HG02798 (cell line): Measurements from ENCODE around the gene TBC1D23.
"Not testable (repeated sequence)": the region's sequence is repeated elsewhere in the genome, so short reads cannot be mapped to it uniquely, and the experiment has no call there.

ENCODE experiments used
- ATAC-seq: cut with Tn5 transposase; IDR thresholded peaks from one replicate; pipeline ENCODE4 v1.9.1; 2021; ENCODE audit warnings: mild to moderate bottlenecking; ENCODE audit not compliant: unreplicated experiment, poor library complexity

TBC1D23 gene

DNA sequence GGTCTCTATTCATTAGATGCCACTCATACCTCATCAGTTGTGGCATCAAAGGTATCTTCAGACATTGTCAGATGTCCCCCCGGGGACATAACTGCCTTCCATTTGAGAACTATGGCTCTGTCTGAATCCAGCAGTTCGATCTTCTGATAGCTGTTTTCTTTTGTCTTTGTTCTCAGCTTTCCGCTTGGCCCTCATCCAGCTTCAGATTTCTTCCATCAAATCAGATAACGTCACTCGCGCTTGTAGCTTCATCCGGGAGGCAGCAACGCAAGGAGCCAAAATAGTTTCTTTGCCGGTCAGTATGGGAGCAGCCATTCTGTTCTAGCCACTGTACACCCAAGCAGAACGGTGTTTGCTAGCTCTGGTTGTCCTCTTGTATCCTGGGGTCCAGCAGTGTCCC, 78.1 kb downstream of the TBC1D23 start:
- no peak for ATAC-seq

GRCh38 chr3:100339786-100340185, 79.0 kb downstream of the TBC1D23 start:
- no peak for ATAC-seq

DNA sequence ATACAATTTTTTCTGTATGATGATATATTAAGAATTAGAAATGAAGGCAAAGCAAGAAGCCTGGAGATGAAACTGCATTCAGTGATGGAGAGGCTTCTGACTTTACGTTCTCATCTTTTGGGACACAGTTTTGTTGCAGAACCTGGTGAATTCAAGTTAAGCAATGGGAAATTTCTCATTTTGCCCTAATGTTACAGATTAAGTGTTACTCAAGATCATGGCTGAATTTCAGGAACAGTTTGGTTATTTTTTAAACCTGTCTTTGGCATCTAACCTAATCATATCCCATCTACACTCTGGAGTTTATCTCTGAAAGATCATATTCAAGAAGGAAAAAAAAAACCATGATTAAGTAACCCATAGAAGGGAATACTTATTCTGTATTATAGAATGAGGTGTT, 79.7 kb downstream of the TBC1D23 start:
- ATAC-seq, result no peak

DNA sequence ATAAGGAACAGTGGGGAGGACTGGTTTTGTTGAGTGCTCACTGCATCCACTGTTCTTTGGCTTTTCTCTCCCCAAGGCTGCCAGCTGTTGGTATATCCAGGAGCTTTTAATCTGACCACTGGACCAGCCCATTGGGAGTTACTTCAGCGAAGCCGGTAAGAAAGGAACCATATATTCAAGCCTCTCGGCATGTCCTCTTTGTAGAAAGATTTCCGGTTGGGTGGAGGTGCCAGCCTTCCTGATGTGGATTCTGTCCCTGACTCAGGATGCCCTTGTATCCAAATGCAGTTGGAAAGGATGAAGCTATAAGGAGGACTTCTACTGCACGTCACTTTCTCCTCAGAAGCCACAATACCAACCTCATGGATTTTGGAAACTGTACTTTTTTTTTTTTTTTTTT, 87.9 kb downstream of the TBC1D23 start:
- no peak for ATAC-seq

DNA sequence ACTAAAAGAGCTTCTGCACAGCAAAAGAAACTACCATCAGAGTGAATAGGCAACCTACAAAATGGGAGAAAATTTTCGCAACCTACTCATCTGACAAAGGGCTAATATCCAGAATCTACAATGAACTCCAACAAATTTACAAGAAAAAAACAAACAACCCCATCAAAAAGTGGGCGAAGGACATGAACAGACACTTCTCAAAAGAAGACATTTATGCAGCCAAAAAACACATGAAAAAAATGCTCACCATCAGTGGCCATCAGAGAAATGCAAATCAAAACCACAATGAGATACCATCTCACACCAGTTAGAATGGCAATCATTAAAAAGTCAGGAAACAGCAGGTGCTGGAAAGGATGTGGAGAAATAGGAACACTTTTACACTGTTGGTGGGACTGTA, 91.0 kb downstream of the TBC1D23 start:
- ATAC-seq, result not testable (repeated sequence)

- no peak for ATAC-seq
Observed at GRCh38 chr3:100352296-100353231, 91.8 kb downstream of the TBC1D23 start.

- ATAC-seq, result no peak
Observed at GRCh38 chr3:100354850-100355249, 94.1 kb downstream of the TBC1D23 start.

DNA sequence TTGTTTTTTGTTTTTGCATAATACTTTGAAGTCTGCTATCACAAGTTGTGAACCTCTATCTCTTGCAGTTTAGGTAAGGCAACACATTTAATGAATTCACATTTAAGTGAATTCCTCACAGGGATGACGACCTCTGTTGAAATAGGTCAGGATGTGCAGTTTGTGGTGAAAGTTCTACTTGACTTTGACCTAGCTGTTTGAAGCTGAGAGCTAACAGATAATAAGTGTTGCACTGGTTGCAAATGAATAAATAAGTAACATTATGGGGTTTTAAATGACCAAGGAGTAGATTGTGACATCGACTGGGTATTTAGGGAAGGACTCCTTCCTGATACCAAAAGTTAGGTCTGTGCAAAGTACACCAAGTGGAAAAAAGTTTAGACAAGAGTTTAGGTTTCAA, 97.6 kb downstream of the TBC1D23 start:
- ATAC-seq, result no peak

GRCh38 chr3:100359035-100359434, 98.2 kb downstream of the TBC1D23 start:
- no peak for ATAC-seq

DNA sequence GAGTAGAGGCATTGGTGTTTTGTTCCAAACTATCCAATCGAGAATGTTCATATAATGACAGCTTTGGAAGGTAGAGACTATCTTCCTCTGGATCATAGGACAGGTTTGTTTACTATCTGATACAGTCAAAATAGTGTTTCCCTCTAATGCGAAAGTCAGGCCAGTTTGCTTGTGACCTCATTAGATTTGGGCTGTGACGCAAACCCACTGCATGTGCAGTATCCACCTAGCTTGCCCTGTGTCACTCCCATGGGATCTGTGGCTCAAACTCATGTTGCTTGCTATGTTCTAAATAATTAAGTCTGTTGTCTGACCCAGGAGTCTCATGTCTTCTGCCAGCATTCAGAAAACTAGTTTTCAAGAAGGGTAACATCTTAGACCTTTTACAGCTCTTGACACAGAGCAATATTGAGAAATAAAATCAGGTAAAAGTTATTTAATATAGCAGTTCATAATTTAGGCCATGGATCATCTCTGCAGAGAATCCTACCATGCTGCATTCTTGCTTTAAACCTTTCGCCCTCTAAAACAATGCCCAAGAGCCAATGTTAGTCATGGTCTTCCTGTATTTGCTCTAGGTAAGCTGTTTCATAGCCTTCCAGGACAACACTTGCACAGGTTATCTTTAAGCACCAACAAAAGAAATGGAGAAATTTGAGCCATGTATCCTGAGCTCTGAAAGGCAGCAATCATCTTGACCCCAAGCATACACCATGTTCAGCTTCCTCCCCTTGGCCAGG, 100.1 kb downstream of the TBC1D23 start:
- no peak for ATAC-seq

DNA sequence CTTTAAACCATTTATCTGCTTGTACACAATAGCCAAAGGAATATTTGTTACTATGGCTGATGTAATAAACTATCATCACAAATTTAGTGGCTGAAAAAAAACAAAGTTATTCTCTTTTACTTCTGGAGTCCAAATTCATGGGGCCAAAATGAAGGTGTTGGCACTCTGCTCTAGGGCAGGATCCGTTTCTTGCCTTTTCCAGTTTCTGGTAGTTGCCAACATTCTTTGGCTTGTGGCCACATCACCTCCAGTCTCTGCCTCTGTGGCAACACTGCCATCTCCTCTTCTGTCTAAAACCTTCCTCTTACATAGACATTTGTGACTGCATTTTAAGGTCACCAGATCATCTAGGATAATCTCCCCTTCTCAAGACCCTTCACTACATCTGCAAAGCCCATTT, 101.1 kb downstream of the TBC1D23 start:
- no peak for ATAC-seq

- ATAC-seq, result no peak
Observed at GRCh38 chr3:100364421-100364820, 103.6 kb downstream of the TBC1D23 start.

DNA sequence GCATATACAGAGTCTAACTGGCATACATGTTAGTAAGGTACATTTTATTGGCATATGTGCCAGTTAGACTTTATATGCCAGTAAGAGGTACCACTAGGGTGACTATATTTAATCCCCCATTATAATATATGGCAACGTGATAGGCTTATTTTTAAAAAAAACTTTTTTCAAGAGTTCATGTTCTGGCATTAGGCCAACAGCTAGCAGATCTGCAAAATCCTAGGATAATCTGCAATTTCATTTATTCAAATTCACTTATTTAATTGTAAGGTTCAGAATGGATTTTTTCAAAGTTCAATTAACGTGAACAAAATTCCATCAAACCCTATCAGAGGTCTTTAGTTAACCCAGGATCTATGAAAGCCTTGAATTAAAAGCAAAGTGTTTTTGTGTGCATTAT, 105.6 kb downstream of the TBC1D23 start:
- no peak for ATAC-seq

- ATAC-seq, result no peak
Observed at GRCh38 chr3:100368441-100368840, 107.6 kb downstream of the TBC1D23 start.

- no peak for ATAC-seq
Observed at GRCh38 chr3:100370756-100371155, 110.0 kb downstream of the TBC1D23 start.

GRCh38 chr3:100374521-100374920, 113.7 kb downstream of the TBC1D23 start:
- ATAC-seq, result no peak
